Measurements from ENCODE around the gene SLC5A1.

Gene SLC5A1

GRCh38 chr22:32052244-32052643 is 9.2 kb downstream of the SLC5A1 start:
- no peak for DNase-seq

DNA sequence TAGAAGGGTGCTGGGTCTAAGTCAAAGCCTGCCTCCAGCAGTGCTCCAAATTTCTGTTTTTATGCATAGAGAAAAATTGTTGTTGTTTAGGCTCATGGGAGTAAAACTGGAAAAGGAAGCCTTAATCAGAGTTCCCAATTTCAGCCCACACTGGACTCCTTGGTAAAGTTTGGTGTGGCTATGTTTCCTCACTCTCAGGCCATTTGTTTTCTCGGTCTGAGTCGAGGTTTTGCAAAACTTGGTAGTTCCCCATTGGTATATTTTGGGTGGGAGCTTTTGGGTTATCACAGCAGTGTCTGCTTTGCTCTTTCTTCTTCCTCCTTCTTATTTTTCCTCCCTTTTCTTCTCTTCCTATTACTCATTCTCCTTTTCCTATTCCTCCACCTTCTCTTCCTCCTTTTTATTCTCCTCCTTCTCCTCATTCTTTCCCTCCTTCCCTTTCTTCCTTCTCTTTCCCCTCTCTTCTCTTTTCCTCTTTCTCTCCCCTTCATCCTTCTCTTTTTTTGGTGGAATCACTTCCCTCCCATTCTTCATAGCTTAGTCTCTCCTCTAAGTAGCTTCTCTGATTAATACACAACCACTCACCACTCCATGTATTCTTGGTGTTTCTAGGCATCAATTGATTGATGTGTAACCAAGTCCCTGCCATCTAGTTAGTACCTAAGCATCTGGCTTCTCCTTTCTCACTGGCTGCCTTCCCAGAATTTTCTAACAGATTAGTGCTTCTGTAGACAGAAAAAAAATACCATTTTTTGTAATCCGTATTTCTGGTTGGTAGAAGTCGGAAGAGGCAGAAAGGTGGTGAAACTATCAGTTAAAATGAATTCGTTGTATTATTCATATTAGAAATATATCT is 10.1 kb downstream of the SLC5A1 start:
- DNase-seq = no peak

- no peak for DNase-seq
These were observed 12.0 kb downstream of the SLC5A1 start for GRCh38 chr22:32055069-32055468.

DNA sequence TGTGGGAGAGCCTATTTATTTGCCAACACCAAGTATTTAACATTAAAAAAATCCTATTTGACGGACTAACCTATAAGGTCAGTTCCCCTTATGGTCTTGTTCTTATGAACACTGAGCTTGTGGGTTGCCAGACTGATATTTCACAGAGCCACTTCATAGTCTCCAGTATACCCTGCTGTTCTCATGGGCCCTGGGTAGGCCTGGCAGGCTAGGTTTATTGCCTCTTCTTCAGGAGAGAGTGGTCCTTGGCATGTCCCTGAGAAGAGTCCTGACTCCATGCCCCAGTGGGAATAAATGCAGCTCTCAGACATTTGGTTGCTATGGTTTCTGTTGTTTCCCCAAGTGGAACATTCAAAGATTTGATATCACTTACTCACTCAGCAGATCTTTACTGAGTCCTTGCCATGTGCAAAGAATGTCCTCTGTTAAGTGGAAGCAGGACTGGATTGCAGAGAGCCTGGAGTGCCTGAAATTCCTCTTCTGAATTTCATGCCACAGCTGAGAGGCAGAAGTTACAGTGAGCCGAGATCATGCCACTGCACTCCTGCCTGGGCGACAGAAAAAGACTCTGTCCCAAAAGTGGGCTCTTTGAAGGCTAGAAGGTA is 15.7 kb downstream of the SLC5A1 start:
- DNase-seq = no peak

DNA sequence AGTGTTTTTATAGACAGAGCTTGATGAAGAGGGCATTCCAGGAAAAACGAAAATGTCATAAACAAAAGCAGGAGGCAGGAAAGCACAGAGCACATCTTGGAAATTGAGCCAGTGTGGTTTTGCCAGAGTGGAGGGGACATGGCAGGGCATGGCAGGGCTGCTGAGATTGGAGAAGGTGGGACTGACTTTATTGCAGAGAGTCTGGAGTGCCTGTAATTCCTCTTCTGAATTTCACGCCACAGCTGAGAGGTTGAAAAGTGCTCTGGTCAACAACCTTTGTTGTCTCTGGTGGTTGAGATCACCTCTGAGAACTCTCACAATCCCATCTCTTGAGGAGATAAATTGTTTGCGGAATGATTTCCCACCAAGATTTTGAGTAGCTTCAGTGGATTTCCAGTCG is 16.4 kb downstream of the SLC5A1 start:
- DNase-seq = no peak

DNA sequence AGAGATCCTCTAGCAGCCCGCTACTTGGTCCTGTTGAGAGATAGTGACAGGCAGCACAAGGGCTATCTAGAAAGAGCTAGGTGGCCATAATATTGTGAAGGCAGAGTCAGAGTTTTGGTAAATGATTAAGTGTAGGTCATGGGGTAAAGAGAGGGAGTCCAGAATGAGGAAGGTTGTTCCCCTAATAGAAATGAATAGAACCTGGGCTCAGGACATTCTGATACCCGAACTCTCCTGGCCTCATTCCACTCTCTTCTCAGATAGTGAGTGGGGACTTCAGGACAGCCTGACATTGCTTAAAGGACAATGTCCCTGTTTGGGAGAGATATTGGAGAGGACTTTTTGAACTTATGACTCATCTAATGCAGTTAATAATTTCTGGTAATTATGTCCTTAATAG is 20.6 kb downstream of the SLC5A1 start:
- DNase-seq = no peak

DNA sequence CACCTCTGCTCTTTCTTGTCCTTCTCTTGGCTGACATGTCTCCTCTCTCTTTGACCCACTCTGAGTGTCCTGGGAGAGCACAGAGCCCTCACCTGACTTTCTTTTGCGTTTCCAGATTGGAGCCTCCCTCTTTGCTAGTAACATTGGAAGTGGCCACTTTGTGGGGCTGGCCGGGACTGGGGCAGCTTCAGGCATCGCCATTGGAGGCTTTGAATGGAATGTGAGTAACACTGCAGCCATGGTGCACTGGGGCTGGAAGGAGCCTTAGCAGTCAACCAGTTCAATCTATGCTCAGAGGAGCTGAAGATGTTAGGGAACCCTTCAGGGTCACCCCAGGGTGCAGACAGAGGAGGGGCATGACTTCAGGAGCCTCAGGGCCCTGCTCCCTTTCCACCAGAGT is 23.8 kb downstream of the SLC5A1 start:
- DNase-seq = no peak

DNA sequence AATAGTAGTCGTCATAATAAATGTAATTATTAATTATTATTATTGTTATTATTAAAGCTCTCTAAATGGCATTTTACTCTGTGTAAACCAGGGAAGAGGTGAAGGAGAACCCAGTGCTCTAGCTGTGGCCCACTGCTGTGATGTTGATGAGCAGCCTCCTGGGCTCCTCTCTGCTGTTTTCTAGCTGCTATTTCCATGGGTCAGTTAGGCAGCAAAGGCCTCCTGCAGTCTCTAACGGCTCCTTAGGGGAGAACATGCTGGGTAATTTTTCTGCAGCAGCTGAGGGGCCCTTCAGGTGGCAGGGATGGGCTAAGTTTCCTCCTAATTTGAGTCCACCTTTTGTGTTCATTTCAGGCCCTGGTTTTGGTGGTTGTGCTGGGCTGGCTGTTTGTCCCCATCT is 24.6 kb downstream of the SLC5A1 start:
- DNase-seq = no peak

DNA sequence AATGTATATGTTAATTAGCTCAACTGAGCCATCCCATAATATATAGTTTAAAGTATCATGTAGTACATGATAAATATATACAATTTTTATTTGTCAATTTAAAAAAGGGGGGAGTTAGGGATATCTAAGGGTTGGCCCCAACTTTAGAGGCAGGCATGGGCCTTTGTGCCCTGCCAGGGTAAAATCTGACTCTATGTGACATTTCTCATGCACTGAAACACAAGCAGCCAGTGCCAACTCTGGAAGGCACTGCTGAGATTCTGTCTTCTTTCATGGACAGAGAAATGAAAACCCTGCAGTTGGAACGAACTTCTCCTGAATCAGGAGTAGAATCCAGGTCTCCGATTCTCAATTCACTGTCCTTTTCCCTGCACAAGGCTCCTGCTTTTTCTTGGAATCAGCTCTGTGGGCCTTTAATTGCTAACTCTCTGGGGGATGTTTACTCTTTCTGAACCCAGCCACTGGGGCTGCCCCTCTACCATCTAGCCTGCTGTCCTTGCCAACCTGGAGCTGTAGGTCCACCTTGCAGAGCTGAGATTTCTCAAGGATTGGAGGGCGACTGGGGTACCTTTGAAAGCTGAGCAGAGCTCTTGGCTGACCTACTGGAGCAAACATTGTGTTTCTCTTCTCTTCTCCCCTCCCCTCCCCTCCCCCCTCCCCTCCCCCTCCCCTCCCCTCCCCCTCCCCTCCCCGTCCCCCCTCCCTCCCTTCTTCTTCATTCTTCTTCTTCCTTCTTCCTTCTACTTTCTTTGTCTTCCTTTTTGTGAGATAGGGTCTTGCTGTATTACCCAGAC is 26.7 kb downstream of the SLC5A1 start:
- no peak for DNase-seq

DNA sequence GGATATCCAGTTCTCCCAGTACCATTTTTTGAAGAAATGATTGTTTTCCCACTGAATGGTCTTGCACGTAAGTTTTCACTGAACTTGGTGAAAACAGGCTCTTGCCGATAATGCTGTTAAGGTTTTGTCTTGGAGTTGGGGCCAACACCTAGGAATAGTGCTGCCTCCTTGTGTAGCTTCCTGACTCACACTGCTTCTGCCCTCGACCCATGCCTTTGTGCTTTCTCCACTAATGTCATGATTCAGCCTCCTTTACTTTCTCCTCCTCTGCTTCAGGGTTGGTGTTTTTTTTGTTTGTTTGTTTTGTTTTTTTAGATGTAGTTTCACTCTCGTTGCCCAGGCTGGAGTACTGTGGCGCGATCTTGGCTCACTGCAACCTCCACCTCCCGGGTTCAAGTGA is 30.2 kb downstream of the SLC5A1 start:
- no peak for DNase-seq

GRCh38 chr22:32073823-32074380 is 30.8 kb downstream of the SLC5A1 start:
- no peak for DNase-seq

DNA sequence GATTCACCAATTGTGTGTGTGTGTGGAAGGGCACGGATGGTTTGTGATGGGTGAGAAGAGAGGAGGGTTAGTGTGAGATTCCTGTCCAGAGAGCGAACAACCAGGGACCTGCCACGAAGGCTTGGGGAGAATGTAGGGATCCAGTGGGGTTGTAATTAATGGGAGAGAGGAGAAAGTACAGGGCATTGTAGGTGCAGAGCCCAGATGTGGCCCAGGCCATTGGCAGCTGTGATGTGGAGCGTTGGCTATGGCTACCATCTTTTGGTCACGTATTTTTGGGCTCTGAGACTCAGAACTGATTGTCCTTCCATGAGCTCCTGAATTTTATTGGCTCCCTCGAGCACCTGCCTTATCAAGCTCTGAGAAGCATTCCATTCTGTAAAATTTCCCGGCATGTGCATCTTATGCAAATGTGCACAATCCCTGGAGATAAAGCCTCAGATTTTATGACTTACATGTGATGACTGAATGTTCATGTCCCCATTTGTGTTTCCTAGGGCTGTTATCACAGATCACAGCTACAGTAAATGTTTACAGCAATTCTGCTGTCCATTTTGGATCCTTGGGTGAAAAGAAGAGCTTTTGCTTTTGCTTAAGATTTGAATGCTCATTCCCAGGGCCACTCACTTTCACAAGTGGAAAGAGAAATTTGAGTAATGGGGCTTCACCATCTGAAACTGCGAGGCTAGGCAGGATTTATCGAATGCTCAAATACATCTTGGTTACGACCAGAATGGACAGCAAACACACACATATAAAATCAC is 33.1 kb downstream of the SLC5A1 start:
- no peak for DNase-seq

DNA sequence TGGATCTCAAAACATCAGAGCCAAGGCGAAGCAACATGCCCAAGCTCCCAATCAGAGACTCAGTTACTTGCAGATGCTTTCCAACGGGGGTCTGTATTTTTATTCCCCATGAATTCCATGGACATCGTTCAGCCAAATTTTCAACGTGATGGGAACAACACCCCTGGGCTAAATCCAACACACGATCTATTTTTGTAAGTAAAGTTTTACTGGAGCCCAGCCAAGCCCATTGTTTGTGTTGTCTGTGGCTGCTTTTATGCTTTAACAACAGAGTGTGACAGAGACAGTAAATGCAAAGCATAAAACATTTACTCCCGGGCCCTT is 33.7 kb downstream of the SLC5A1 start:
- DNase-seq = no peak

GRCh38 chr22:32077151-32077550 is 34.1 kb downstream of the SLC5A1 start:
- DNase-seq = no peak

DNA sequence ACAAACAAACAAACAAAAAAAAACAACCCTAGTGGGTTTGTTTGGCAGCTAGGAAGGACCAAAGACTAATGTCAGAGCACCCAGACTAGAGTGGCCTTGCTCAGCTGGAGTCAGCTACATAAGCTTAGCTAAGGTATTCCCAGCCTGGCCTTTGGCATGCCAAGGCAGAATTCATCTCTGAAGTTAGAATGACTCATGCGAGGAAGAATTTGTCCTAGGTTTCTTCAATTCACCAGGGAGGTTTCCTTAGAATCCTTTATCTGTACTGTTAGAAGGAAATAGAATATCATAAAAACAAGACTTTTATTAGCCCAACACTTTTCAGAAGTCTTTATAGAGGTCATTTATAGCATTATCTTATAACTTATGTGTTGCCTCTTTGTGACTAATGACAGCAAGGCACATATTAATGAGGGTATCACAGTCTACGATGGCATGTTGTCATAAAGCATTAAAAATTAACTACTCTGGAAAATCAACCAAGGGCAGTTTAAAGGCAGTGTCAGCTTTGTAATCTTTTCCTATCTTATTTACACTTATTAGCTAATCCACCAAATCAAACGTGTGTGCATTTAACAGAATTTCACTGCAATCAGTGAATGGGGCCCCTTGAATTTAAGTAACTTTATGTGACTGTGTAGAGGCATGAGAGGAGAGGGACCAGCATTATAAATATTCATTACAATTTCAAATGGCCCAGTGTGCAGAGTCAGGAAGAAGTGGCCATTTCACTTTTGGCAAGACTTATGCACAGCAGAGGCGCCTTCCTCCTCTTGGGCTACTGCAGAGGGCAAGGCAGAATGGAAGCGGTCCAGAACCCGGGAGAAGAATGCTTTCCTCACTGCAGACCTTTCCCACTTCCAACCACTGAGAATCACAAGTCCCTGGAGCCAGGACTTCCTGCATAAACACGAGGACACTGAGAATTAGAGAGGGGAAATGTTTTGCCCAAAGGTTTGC is 36.3 kb downstream of the SLC5A1 start:
- DNase-seq = no peak

GRCh38 chr22:32080904-32081303 is 37.8 kb downstream of the SLC5A1 start:
- no peak for DNase-seq

- DNase-seq = no peak
These were observed 39.3 kb downstream of the SLC5A1 start for GRCh38 chr22:32082331-32082730.

DNA sequence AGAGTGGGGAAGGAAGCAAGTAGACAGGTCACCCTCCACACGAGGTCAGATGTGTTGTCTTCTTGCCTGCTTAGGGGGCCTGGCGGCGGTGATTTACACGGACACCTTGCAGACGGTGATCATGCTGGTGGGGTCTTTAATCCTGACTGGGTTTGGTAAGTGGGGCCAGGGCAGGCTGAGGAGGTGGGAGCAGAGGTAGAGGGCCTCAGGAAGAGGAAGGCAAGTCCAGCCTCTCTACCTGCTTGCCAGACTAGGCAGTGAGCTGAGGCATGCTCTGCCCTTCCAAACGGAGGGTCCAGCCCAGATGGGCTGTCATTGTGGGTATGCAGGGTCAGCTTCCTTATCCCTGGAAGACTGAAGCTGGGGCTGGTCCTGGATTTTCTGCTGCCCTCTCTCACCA is 39.9 kb downstream of the SLC5A1 start:
- no peak for DNase-seq

DNA sequence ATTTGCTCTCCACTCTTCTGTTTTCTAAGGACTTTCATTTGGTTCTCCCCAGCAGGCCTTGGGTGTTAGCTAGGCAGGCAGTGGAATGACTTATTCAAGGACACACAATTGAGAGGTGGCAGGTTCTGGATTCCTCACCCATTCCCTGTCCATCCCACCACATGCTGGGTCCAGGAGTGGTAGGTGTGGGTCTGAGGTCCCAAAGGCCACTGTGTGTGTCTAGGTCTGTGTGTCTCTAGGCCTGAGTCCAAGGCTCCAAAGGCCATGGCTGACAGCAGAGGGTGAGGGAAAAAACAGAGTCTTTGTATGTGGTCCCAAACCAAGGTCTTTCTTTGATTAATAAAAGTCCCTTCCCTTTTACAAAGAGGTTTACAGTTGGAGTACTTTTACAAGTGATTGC is 40.8 kb downstream of the SLC5A1 start:
- no peak for DNase-seq

DNA sequence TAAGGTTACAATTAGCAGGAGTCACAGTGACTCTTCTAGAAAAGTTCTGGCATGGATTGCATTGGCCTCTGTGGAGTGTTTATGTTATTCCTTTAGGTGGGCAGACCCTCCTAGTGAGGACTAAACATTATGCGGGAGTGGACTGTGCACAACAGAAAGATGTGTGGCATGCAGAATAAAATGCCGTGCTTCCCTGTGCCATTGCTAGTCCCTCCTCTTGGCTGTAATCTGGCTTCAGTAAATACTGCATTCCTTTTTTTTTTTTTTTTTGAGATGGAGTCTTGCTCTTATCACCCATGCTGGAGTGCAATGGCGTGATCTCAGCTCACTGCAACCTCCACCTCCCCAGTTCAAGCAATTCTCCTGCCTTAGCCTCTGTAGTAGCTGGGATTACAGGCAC is 45.0 kb downstream of the SLC5A1 start:
- no peak for DNase-seq

GRCh38 chr22:32097018-32097417 is 54.0 kb downstream of the SLC5A1 start:
- no peak for DNase-seq

All from cerebellar nuclear complex (tissue), 1 donor.